Measurements from ENCODE around the gene KCNA4. TPM values are rescaled to one million over a fixed set of nuclear protein-coding genes. Genes with fewer than 3 reads are reported as not detected.

Gene KCNA4
- total RNA-seq (2021; fragmentation: NEBNext Ultra II Directional; extraction: Animal tissue kit (Norgen Biotek cat#: 25700)), result not detected
- long read RNA-seq, result 0 reads

GRCh38 chr11:30016588-30017363, at the start of gene KCNA4:
KCNA4 (minus strand) TSS chr11:30017030; CDS start chr11:30012678, 4,352 bp downstream.
- Mint-ChIP-seq H3K4me3 (no peak within 1 kb of the TSS), H3K9me3 (peaks cover 15% of the 10 kb centered on the region), H3K27me3 (ENCODE audit: insufficient read depth) (peaks cover 2% of the 10 kb centered on the region; the same call in 1 of the 2 replicates), H3K36me3 (ENCODE audit: low read depth) (no peaks in the 10 kb centered on the region), H3K27ac (no peak within 1 kb of the TSS), H3K4me1 (ENCODE audit: low read depth) (no peaks in the 10 kb centered on the region)
- no peak for TF ChIP-seq CTCF (IDR thresholded peaks at IDR 0.05)
- DNase-seq, result no peak

GRCh38 chr11:30062103-30062502, 45.3 kb upstream of the KCNA4 start:
- Mint-ChIP-seq H3K36me3 (ENCODE audit: low read depth) (no peaks in the 10 kb centered on the region), H3K4me3 (no peak overlapping the region), H3K27me3 (ENCODE audit: insufficient read depth) (no peaks in the 10 kb centered on the region), H3K9me3 (peaks cover 59% of the 10 kb centered on the region), H3K4me1 (ENCODE audit: low read depth) (no peaks in the 10 kb centered on the region), H3K27ac (no peak overlapping the region)
- TF ChIP-seq CTCF (IDR thresholded peaks at IDR 0.05), result no peak
- no peak for DNase-seq

- no peak for DNase-seq
- H3K27ac Mint-ChIP-seq, result no peak overlapping the region
- peaks cover 43% of the 10 kb centered on the region for H3K9me3 Mint-ChIP-seq
- H3K4me1 Mint-ChIP-seq (ENCODE audit: low read depth), result no peaks in the 10 kb centered on the region
- no peaks in the 10 kb centered on the region for H3K27me3 Mint-ChIP-seq (ENCODE audit: insufficient read depth)
- H3K36me3 Mint-ChIP-seq (ENCODE audit: low read depth), result no peaks in the 10 kb centered on the region
- no peak for TF ChIP-seq CTCF (IDR thresholded peaks at IDR 0.05)
- no peak overlapping the region for H3K4me3 Mint-ChIP-seq
These were observed 42.5 kb upstream of the KCNA4 start for GRCh38 chr11:30059172-30059815.

GRCh38 chr11:30049214-30049613, 32.4 kb upstream of the KCNA4 start:
- no peaks in the 10 kb centered on the region for H3K27me3 Mint-ChIP-seq (ENCODE audit: insufficient read depth)
- no peaks in the 10 kb centered on the region for H3K36me3 Mint-ChIP-seq (ENCODE audit: low read depth)
- H3K4me3 Mint-ChIP-seq, result no peak overlapping the region
- no peak for TF ChIP-seq CTCF (IDR thresholded peaks at IDR 0.05)
- no peak for DNase-seq
- H3K9me3 Mint-ChIP-seq, result peaks cover 23% of the 10 kb centered on the region
- H3K4me1 Mint-ChIP-seq (ENCODE audit: low read depth), result no peaks in the 10 kb centered on the region
- H3K27ac Mint-ChIP-seq, result no peak overlapping the region

GRCh38 chr11:30046578-30046945, 29.7 kb upstream of the KCNA4 start:
- no peak for DNase-seq
- H3K9me3 Mint-ChIP-seq, result peaks cover 27% of the 10 kb centered on the region
- TF ChIP-seq CTCF (IDR thresholded peaks at IDR 0.05), result no peak
- H3K36me3 Mint-ChIP-seq (ENCODE audit: low read depth), result no peaks in the 10 kb centered on the region
- H3K27me3 Mint-ChIP-seq (ENCODE audit: insufficient read depth), result no peaks in the 10 kb centered on the region
- no peak overlapping the region for H3K27ac Mint-ChIP-seq
- H3K4me1 Mint-ChIP-seq (ENCODE audit: low read depth), result no peaks in the 10 kb centered on the region
- no peak overlapping the region for H3K4me3 Mint-ChIP-seq
